Small intestine (tissue), 7 donors: ENCODE measurements around the gene FBXO5. TPM values are rescaled to one million over a fixed set of nuclear protein-coding genes. Genes with fewer than 3 reads are reported as not detected.

ENCODE experiments used
- DNase-seq, 2 donors: peaks; one replicate each; pipeline versions ENCODE4 v3.0.0 to v3.0.0-alpha.2; 2013
- FAIRE-seq: peaks from 2 replicates; lab custom pipeline; 2012; peaks lifted over from hg19 to GRCh38; lab: Jason Lieb, UNC
- H3K27ac ChIP-seq, 3 donors: one replicate each; pipeline ENCODE4 v1.5.1; 2013; ENCODE audit warnings: low read length in 2 of 3, mild to moderate bottlenecking in 2 of 3, control low read depth in 1 of 3, inconsistent platforms in 1 of 3, low read depth in 1 of 3, moderate library complexity in 1 of 3
- H3K27me3 ChIP-seq, 3 donors: one replicate each; pipeline ENCODE4 v1.6.1; 2013; ENCODE audit warnings: low read length in 3 of 3, inconsistent platforms in 1 of 3; ENCODE audit not compliant: control insufficient read depth in 3 of 3, insufficient read depth in 3 of 3
- H3K36me3 ChIP-seq, 3 donors: one replicate each; pipeline ENCODE4 v1.6.1; 2013; ENCODE audit warnings: low read length in 3 of 3, inconsistent platforms in 1 of 3, low read depth in 1 of 3, mild to moderate bottlenecking in 1 of 3, moderate library complexity in 1 of 3; ENCODE audit not compliant: control insufficient read depth in 3 of 3, insufficient read depth in 2 of 3
- H3K4me1 ChIP-seq, 3 donors: one replicate each; pipeline ENCODE4 v1.6.1; 2013; ENCODE audit warnings: low read length in 2 of 3, inconsistent platforms in 1 of 3, low read depth in 1 of 3, mild to moderate bottlenecking in 1 of 3, moderate library complexity in 1 of 3; ENCODE audit not compliant: control insufficient read depth in 3 of 3, insufficient read depth in 2 of 3
- H3K4me3 ChIP-seq, 3 donors: one replicate each; pipeline ENCODE4 v1.5.1; 2013; ENCODE audit warnings: low read length in 3 of 3, control low read depth in 1 of 3, inconsistent platforms in 1 of 3, low read depth in 1 of 3, mild to moderate bottlenecking in 1 of 3, moderate library complexity in 1 of 3
- H3K9me3 ChIP-seq, 2 donors: one replicate each; pipeline ENCODE4 v1.6.1; 2013; ENCODE audit warnings: low read depth in 1 of 2, low read length in 1 of 2; ENCODE audit not compliant: control insufficient read depth in 2 of 2, insufficient read depth in 1 of 2
- WGBS, 3 donors: extraction: QIAGEN DNeasy Blood & Tissue Kit; methylation state at CpG; one replicate each; pipeline ENCODE4 v1.1.7; 2013; 5-methylcytosine and 5-hydroxymethylcytosine counted together
- polyA plus RNA-seq, 4 donors: library from polyadenylated mRNA; stranded (reverse) in 3 of 4; unstranded in 1 of 4; fragments of 200-250 nt in 3 of 4; fragments of 120-200 nt in 1 of 4; gene quantifications; one replicate each; pipeline versions ENCODE4 v1.2.1 to v1.2.3, GENCODE V29; 2013
- donor health status: healthy with polysubstance abuse.
- donor health status: control.
- donor health status: control.
- donor health status: Bipolar disorder and iron deficiency.
- donor health status: healthy.

Gene FBXO5
- polyA plus RNA-seq, 4 donors, result 2.0 to 14.7 (median 4.3) TPM

DNA sequence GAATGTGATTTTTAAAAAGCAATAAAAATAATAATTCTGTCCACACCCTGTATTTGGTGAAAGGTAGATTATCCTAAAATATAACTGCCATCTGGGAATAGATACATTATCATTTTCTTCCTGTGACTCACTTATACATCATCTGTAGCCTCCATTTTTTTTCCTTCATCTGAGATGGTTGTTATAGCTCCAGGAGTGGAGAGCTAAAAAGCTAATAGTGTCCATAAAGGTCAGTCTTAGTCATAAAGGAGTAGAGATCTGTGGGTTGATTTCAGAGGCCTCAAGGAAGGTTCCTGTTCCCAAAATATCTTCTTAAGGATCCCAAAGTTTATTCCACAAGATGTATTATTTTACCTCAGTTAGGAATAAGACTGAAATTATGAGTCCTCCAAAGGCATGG is 41.1 kb downstream of the FBXO5 start:
- Histone ChIP-seq H3K4me1 (no peaks in the 10 kb centered on the region), H3K9me3 (no peaks in the 10 kb centered on the region), H3K27ac (no peak overlapping the region), H3K36me3 (no peaks in the 10 kb centered on the region), H3K4me3 (no peak overlapping the region), H3K27me3 (peaks cover 0 to 4% (median 3%) of the 10 kb centered on the region in 3 donors)
- FAIRE-seq (no peak), DNase-seq (no peak)

DNA sequence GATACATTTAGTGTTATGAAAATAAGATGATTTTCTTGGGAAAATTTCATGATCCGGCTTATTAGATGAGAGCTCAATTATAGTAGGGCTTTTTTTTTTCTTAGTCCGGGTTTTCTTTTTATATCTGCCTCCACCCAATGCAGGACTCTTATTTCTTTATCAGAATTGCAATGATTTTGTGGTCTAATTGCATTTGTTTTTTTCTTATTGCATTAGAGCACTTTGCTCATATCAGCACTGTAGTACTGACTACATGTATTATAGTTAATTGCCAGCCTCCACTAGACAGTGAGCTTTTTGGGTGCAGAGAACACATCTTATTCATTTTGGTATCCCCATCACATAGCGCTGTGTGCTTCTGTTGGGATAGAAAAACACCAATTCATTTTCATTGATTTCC is 50.0 kb downstream of the FBXO5 start:
- Histone ChIP-seq H3K27ac (no peak overlapping the region), H3K36me3 (no peaks in the 10 kb centered on the region), H3K27me3 (no peaks in the 10 kb centered on the region), H3K4me1 (no peaks in the 10 kb centered on the region), H3K9me3 (no peaks in the 10 kb centered on the region), H3K4me3 (no peak overlapping the region)
- DNase-seq (no peak), FAIRE-seq (no peak)
- 83 to 89% (median 85%) methylated on average over 3 of the region's 3 CpGs for WGBS, 3 donors

DNA sequence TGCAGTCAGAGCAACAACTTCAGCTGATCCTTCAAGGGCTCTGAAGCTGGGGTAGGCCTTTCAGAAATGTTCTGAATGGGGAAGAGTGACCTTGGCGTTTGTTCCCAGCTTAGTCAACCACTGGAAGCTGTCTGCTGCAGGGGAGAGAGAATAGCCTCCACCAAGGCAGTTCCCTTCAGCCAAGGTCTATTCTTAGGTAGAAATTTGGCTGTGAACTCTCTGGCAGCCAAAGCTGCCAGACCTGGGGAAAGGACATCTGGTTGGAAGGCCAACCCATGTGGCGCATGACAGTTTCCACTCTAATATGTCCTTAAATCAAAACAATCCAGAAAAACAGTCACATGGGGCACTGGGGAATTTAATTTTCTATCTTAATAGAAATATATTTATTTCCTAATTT is 60.1 kb downstream of the FBXO5 start:
- H3K36me3 ChIP-seq, result no peaks in the 10 kb centered on the region
- FAIRE-seq (no peak), DNase-seq (no peak)
- 86 to 98% (median 94%) methylated on average over 2 of the region's 2 CpGs for WGBS, 3 donors
- peaks cover 0 to 2% (median 0%) of the 10 kb centered on the region in 3 donors for H3K27me3 ChIP-seq
- H3K4me3 ChIP-seq, result no peak overlapping the region
- no peaks in the 10 kb centered on the region for H3K4me1 ChIP-seq
- H3K9me3 ChIP-seq, result no peaks in the 10 kb centered on the region
- no peak overlapping the region for H3K27ac ChIP-seq

Other genes starting within 250 kb of the FBXO5 start
- gene VIP, start 232.2 kb downstream of the FBXO5 start, polyA plus RNA-seq, result 100 to 1,000 TPM in 1 of 4 donors, 1 to 10 TPM in 1, not detected in 2; 6.2 to 125 TPM
- gene MTRF1L, start 19.7 kb upstream of the FBXO5 start, polyA plus RNA-seq, result 10 to 100 TPM in 3 of 4 donors, 1 to 10 TPM in 1; 9.9 to 18.6 (median 14.9) TPM
- gene RGS17, start 148.2 kb upstream of the FBXO5 start, polyA plus RNA-seq, result 1 to 10 TPM in 1 of 4 donors, under 1 TPM in 2, not detected in 1; under 0.01 to 1.4 (median 0.15) TPM